Testis (tissue), 3 donors: Measurements from ENCODE around the gene SUGP2. TPM values are rescaled to one million over a fixed set of nuclear protein-coding genes. Genes with fewer than 3 reads are reported as not detected.

Experiments used
- DNase-seq: peaks from one replicate; pipeline ENCODE4 v3.0.0-alpha.2; 2019
- H3K27ac ChIP-seq, 2 donors: fragments of 200-600 bp; sonication (generic); one replicate each; pipeline ENCODE4 v1.5.1; 2019
- H3K27me3 ChIP-seq: fragments of 200-600 bp; sonication (generic); one replicate; pipeline ENCODE4 v1.5.1; 2019
- H3K36me3 ChIP-seq: fragments of 200-600 bp; sonication (generic); one replicate; pipeline ENCODE4 v1.5.1; 2017; ENCODE audit warnings: low read depth; ENCODE audit errors: missing control alignments
- H3K4me1 ChIP-seq: fragments of 200-600 bp; sonication (generic); one replicate; pipeline ENCODE4 v1.5.1; 2019
- H3K4me3 ChIP-seq, 2 donors: fragments of 200-600 bp; sonication (generic); one replicate each; pipeline ENCODE4 v1.5.1; 2017 to 2019
- H3K9me3 ChIP-seq: fragments of 200-600 bp; sonication (generic); one replicate; pipeline ENCODE4 v1.5.1; 2017
- POLR2A ChIP-seq: fragments of 450-650 bp; IDR thresholded peaks from one replicate; pipeline ENCODE4 v1.6.1; 2017; ENCODE audit warnings: antibody characterized with exemption, mild to moderate bottlenecking, moderate library complexity
- WGBS, 2 donors: methylation state at CpG; one replicate each; pipeline ENCODE4 v1.1.5; 2018; 5-methylcytosine and 5-hydroxymethylcytosine counted together
- intact Hi-C: fragments of 100-400 bp; cut with DNase I; formaldehyde crosslinking; loops from one replicate; pipeline ENCODE4 v1.15.1; 2023; ENCODE audit warnings: low total_unique reads
- polyA plus RNA-seq: library from polyadenylated mRNA; stranded (reverse); fragments of 350-450 nt; fragmentation: Illumina TruSeq; extraction: RNeasy Lipid Tissue Mini Kit (QIAGEN cat#74804); gene quantifications from one replicate; pipeline ENCODE4 v1.2.3, GENCODE V29; 2014; ENCODE audit warnings: low read depth, low replicate concordance; ENCODE audit not compliant: insufficient read depth
- total RNA-seq, 2 donors: library from RNA; depleted of rRNA; stranded (reverse); fragments of >200 nt; gene quantifications; one replicate each; pipeline ENCODE4 v1.2.3, GENCODE V29; 2016
- TF ChIP-seq, protein P1 (sequence below), 3 experiments: fragments of 450-650 bp in 2 of 3; fragments of 200-600 bp in 1 of 3; sonication (generic) in 1 of 3; IDR thresholded peaks; one replicate each; pipeline ENCODE4 v1.5.1; 2016 to 2019; ENCODE audit warnings: antibody characterized with exemption in 3 of 3, mild to moderate bottlenecking in 2 of 3, moderate library complexity in 1 of 3

SUGP2 gene
- total and polyA plus RNA-seq, 3 donors from 2014 or later: 176 to 331 (median 254) TPM

DNA sequence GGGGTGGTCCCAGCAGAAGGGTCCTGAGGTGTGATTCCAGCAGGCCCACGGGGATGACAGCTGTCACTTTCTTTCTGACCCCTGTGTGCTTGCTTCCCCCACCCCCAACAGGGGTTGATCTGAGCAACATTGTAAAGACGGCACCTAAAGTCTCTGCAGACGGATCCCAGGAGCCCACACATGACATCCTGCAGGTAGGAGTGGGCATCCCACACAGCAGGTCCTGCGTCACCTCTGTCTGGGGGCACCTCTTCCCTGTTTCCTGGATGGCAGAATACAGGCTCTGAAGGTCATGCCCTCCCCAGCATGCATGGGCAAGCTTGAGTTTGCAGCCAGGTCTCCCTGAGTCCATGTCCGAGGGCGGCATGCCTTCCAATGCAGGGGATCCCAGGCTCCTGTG lies 10.6 kb upstream of the SUGP2 start:
- no peak overlapping the region for H3K4me3 ChIP-seq
- WGBS, 2 donors: 98 to 100% methylated on average over 4 to 5 of the region's 6 CpGs
- intact Hi-C loops: no loop called here
- no peak for TF ChIP-seq POLR2A
- TF ChIP-seq, protein P1, sequence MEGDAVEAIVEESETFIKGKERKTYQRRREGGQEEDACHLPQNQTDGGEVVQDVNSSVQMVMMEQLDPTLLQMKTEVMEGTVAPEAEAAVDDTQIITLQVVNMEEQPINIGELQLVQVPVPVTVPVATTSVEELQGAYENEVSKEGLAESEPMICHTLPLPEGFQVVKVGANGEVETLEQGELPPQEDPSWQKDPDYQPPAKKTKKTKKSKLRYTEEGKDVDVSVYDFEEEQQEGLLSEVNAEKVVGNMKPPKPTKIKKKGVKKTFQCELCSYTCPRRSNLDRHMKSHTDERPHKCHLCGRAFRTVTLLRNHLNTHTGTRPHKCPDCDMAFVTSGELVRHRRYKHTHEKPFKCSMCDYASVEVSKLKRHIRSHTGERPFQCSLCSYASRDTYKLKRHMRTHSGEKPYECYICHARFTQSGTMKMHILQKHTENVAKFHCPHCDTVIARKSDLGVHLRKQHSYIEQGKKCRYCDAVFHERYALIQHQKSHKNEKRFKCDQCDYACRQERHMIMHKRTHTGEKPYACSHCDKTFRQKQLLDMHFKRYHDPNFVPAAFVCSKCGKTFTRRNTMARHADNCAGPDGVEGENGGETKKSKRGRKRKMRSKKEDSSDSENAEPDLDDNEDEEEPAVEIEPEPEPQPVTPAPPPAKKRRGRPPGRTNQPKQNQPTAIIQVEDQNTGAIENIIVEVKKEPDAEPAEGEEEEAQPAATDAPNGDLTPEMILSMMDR (IDR thresholded peaks at IDR 0.05): no peak
- H3K27ac ChIP-seq: no peak overlapping the region
- no peaks in the 10 kb centered on the region for H3K9me3 ChIP-seq
- no peaks in the 10 kb centered on the region for H3K36me3 ChIP-seq
- no peaks in the 10 kb centered on the region for H3K27me3 ChIP-seq
- DNase-seq: no peak
- no peaks in the 10 kb centered on the region for H3K4me1 ChIP-seq

- Histone ChIP-seq H3K4me3 (no peak overlapping the region), H3K27me3 (no peaks in the 10 kb centered on the region), H3K4me1 (no peaks in the 10 kb centered on the region), H3K9me3 (no peaks in the 10 kb centered on the region), H3K27ac (no peak overlapping the region), H3K36me3 (no peaks in the 10 kb centered on the region)
- intact Hi-C loops: no loop called here
- no peak for TF ChIP-seq POLR2A
- TF ChIP-seq, protein P1 (IDR thresholded peaks at IDR 0.05): no peak
- no peak for DNase-seq
- WGBS, 2 donors: 95 to 100% methylated on average over 2 to 6 of the region's 6 CpGs
Observed at GRCh38 chr19:19043481-19043880, 10.2 kb upstream of the SUGP2 start.

GRCh38 chr19:19042732-19043280 lies 9.5 kb upstream of the SUGP2 start:
- no peak for TF ChIP-seq POLR2A
- TF ChIP-seq, protein P1 (IDR thresholded peaks at IDR 0.05): no peak
- WGBS, 2 donors: 87 to 94% methylated on average over 13 of the region's 13 CpGs
- Histone ChIP-seq H3K4me1 (no peaks in the 10 kb centered on the region), H3K9me3 (no peaks in the 10 kb centered on the region), H3K27ac (no peak overlapping the region), H3K27me3 (no peaks in the 10 kb centered on the region), H3K36me3 (no peaks in the 10 kb centered on the region), H3K4me3 (no peak overlapping the region)
- intact Hi-C loops: no loop called here
- DNase-seq: no peak

DNA sequence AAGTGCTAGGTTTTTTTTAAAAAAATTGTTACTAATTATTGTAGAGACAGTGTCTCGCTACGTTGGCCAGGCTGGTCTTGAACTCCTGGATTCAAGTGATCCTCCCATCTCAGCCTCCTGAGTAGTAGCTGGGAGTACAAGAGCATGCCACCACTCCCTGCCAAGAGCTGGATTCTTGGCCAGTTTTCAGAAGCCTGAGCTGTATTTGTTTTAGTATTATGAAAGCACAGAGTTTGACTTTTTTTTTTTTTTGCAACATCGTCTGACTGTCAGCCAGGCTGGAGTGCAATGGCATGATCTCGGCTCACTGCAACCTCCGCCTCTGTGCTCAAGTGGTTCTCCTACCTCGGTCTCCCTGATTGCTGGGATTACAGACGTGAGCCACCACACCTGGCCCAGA lies 7.1 kb upstream of the SUGP2 start:
- Histone ChIP-seq H3K4me3 (no peak overlapping the region), H3K27me3 (no peaks in the 10 kb centered on the region), H3K9me3 (no peaks in the 10 kb centered on the region), H3K36me3 (no peaks in the 10 kb centered on the region), H3K4me1 (no peaks in the 10 kb centered on the region), H3K27ac (no peak overlapping the region)
- intact Hi-C loops: no loop called here
- TF ChIP-seq, protein P1 (IDR thresholded peaks at IDR 0.05): no peak
- no peak for TF ChIP-seq POLR2A
- peak; percentile 68 for DNase-seq
- 59 to 62% methylated on average over 7 of the region's 7 CpGs for WGBS, 2 donors

- 76 to 81% methylated on average over 4 of the region's 4 CpGs for WGBS, 2 donors
- Histone ChIP-seq H3K27ac (no peak overlapping the region), H3K27me3 (no peaks in the 10 kb centered on the region), H3K9me3 (no peaks in the 10 kb centered on the region), H3K36me3 (no peaks in the 10 kb centered on the region), H3K4me1 (no peaks in the 10 kb centered on the region), H3K4me3 (no peak overlapping the region)
- no peak for TF ChIP-seq POLR2A
- TF ChIP-seq, protein P1 (IDR thresholded peaks at IDR 0.05): no peak
- intact Hi-C loops: no loop called here
- no peak for DNase-seq
Observed at GRCh38 chr19:19039901-19040300, 6.6 kb upstream of the SUGP2 start.
